K562 (cell line): ENCODE results near the gene CUEDC2. TPM values are rescaled to one million over a fixed set of nuclear protein-coding genes. Genes with fewer than 3 reads are reported as not detected.

Experiments
- ATF3 ChIP-seq, 2 experiments: fragments of 450-650 bp in 1 of 2; sonication (generic) in 1 of 2; formaldehyde crosslinking in 1 of 2; IDR thresholded peaks in 1 of 2; conservative IDR thresholded peaks in 1 of 2; 2 replicates each; pipeline versions ENCODE4 v1.6.1 to v1.8.1; 2016 to 2023; ENCODE audit warnings: mild to moderate bottlenecking in 2 of 2, moderate library complexity in 2 of 2, inconsistent platforms in 1 of 2, missing genetic modification reagents in 1 of 2
- BCOR ChIP-seq: fragments of 450-650 bp; IDR thresholded peaks from 2 replicates; pipeline ENCODE4 v1.6.1; 2016
- FOSL1 ChIP-seq: fragments of 200-800 bp; sonication (Bioruptor generic); conservative IDR thresholded peaks from 2 replicates; pipeline ENCODE4 v1.6.1; 2016; ENCODE audit warnings: missing genetic modification characterization, missing compliant biosample characterization
- MEF2D ChIP-seq: conservative IDR thresholded peaks from 2 replicates; pipeline ENCODE4 v1.6.1; 2016; ENCODE audit warnings: low read depth, missing genetic modification characterization, missing compliant biosample characterization
- RBM14 ChIP-seq: fragments of 200-400 bp; formaldehyde crosslinking; IDR thresholded peaks from 2 replicates; pipeline ENCODE4 v1.6.1; 2018; ENCODE audit warnings: low read depth, mild to moderate bottlenecking, low read length, moderate library complexity, borderline replicate concordance; ENCODE audit not compliant: insufficient read depth
- SMARCA4 ChIP-seq: fragments of 450-650 bp; IDR thresholded peaks from 2 replicates; pipeline ENCODE4 v1.6.1; 2016
- SMARCA5 ChIP-seq: fragments of 450-650 bp; IDR thresholded peaks from 2 replicates; pipeline ENCODE4 v1.6.1; 2016
- SMARCE1 ChIP-seq: fragments of 450-650 bp; IDR thresholded peaks from 2 replicates; pipeline ENCODE4 v1.7.1; 2016; ENCODE audit warnings: mild to moderate bottlenecking
- SMC3 ChIP-seq: conservative IDR thresholded peaks from 2 replicates; pipeline ENCODE4 v1.6.1; 2011; ENCODE audit warnings: low read depth, low read length, improper control_type of control experiment; ENCODE audit not compliant: insufficient read depth
- YY1 ChIP-seq, 3 experiments: IDR thresholded peaks; 2 replicates each; pipeline ENCODE4 v1.6.1; 2011; ENCODE audit warnings: low read length in 2 of 3, mild to moderate bottlenecking in 2 of 3, moderate library complexity in 2 of 3, borderline replicate concordance in 1 of 3, control low read depth in 1 of 3, low read depth in 1 of 3; ENCODE audit not compliant: insufficient read depth in 3 of 3, insufficient replicate concordance in 2 of 3, control insufficient read depth in 1 of 3, insufficient read length in 1 of 3; ENCODE audit errors: extremely low read depth in 1 of 3
- ZFX ChIP-seq: sonication (generic); formaldehyde crosslinking; IDR thresholded peaks from 2 replicates; pipeline ENCODE4 v1.8.0; 2022; ENCODE audit warnings: mild to moderate bottlenecking, missing genetic modification reagents, moderate library complexity
- ZNF324 ChIP-seq: fragments of 250-450 bp; sonication (Bioruptor Pico); IDR thresholded peaks from 2 replicates; pipeline ENCODE4 v1.4.0; 2020; ENCODE audit warnings: mild to moderate bottlenecking
- ZNF584 ChIP-seq: fragments of 200-800 bp; sonication (Bioruptor generic); IDR thresholded peaks from 2 replicates; pipeline ENCODE4 v1.6.1; 2016; ENCODE audit warnings: low read depth, mild to moderate bottlenecking, missing genetic modification characterization, missing compliant biosample characterization
- ZNF79 ChIP-seq: fragments of 250-450 bp; sonication (Bioruptor Pico); IDR thresholded peaks from 2 replicates; pipeline ENCODE4 v1.4.0; 2020; ENCODE audit warnings: low read depth, mild to moderate bottlenecking, moderate library complexity
- polyA plus RNA-seq, 8 experiments: library from polyadenylated mRNA; depleted of rRNA in 4 of 8; stranded (reverse) in 5 of 8; unstranded in 3 of 8; fragments of >200 nt; fragmentation: Nextera tagmentation in 2 of 8; fragmentation: Illumina TruSeq in 1 of 8; extraction: Ambion mirVana in 2 of 8; extraction: Trizol in 1 of 8; gene quantifications; 2 replicates each; pipeline versions ENCODE4 v1.2.1 to v1.2.3, GENCODE V29; 2011 to 2014; ENCODE audit warnings: inconsistent platforms in 1 of 8, missing spikeins in 1 of 8
- total RNA-seq, 7 experiments: library from RNA; depleted of rRNA in 6 of 7; stranded (reverse); fragments of >200 nt in 6 of 7; fragmentation: Illumina TruSeq in 2 of 7; extraction: Trizol in 2 of 7; gene quantifications; 2 replicates each; pipeline versions ENCODE4 v1.2.1 to v1.2.3, GENCODE V29; 2011 to 2021; ENCODE audit warnings: low replicate concordance in 1 of 7
- TF ChIP-seq, protein P1 (sequence below): fragments of 450-650 bp; IDR thresholded peaks from 2 replicates; pipeline ENCODE4 v1.6.1; 2018; ENCODE audit not compliant: partially characterized antibody
- TF ChIP-seq, protein P2 (sequence below): fragments of 250-450 bp; sonication (Bioruptor Pico); IDR thresholded peaks from 2 replicates; pipeline ENCODE4 v1.8.0; 2022; ENCODE audit warnings: moderate library complexity, mild to moderate bottlenecking, inconsistent platforms
- TF ChIP-seq, protein P3 (sequence below): fragments of 250-450 bp; sonication (Bioruptor Pico); IDR thresholded peaks from 2 replicates; pipeline ENCODE4 v1.5.0; 2020; ENCODE audit warnings: mild to moderate bottlenecking, borderline replicate concordance

CUEDC2 gene
- total and polyA plus RNA-seq, 9 of the 15 experiments (the other 6 are each of a cell fraction or from before 2014, with no cell fraction given): 8.5 to 48.9 (median 27.4) TPM

- TF ChIP-seq, protein P1, sequence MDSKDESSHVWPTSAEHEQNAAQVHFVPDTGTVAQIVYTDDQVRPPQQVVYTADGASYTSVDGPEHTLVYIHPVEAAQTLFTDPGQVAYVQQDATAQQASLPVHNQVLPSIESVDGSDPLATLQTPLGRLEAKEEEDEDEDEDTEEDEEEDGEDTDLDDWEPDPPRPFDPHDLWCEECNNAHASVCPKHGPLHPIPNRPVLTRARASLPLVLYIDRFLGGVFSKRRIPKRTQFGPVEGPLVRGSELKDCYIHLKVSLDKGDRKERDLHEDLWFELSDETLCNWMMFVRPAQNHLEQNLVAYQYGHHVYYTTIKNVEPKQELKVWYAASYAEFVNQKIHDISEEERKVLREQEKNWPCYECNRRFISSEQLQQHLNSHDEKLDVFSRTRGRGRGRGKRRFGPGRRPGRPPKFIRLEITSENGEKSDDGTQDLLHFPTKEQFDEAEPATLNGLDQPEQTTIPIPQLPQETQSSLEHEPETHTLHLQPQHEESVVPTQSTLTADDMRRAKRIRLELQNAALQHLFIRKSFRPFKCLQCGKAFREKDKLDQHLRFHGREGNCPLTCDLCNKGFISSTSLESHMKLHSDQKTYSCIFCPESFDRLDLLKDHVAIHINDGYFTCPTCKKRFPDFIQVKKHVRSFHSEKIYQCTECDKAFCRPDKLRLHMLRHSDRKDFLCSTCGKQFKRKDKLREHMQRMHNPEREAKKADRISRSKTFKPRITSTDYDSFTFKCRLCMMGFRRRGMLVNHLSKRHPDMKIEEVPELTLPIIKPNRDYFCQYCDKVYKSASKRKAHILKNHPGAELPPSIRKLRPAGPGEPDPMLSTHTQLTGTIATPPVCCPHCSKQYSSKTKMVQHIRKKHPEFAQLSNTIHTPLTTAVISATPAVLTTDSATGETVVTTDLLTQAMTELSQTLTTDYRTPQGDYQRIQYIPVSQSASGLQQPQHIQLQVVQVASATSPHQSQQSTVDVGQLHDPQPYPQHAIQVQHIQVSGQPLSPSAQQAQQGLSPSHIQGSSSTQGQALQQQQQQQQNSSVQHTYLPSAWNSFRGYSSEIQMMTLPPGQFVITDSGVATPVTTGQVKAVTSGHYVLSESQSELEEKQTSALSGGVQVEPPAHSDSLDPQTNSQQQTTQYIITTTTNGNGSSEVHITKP: peak; percentile 73
- 0 out of 2 replicates have a peak, but pooled peaks have one; percentile 39 for TF ChIP-seq SMARCA4
- no peak for TF ChIP-seq ZNF79 (CRISPR knock-in tag)
- TF ChIP-seq, protein P2, sequence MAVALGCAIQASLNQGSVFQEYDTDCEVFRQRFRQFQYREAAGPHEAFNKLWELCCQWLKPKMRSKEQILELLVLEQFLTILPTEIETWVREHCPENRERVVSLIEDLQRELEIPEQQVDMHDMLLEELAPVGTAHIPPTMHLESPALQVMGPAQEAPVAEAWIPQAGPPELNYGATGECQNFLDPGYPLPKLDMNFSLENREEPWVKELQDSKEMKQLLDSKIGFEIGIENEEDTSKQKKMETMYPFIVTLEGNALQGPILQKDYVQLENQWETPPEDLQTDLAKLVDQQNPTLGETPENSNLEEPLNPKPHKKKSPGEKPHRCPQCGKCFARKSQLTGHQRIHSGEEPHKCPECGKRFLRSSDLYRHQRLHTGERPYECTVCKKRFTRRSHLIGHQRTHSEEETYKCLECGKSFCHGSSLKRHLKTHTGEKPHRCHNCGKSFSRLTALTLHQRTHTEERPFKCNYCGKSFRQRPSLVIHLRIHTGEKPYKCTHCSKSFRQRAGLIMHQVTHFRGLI (CRISPR knock-in tag): no peak
- peak in 1 of 3 experiments; percentile 24 for TF ChIP-seq YY1 (IDR thresholded peaks at IDR 0.05; ENCODE audit: borderline replicate concordance in 1 of 3, control insufficient read depth in 1 of 3, extremely low read depth in 1 of 3, insufficient read depth in 3 of 3, insufficient read length in 1 of 3, insufficient replicate concordance in 2 of 3, low read depth in 1 of 3, low read length in 2 of 3)
- peak; percentile 99 for TF ChIP-seq ATF3 (IDR thresholded peaks at IDR 0.05)
- peak; percentile 89 for TF ChIP-seq ATF3 (CRISPR knock-in tag; conservative IDR thresholded peaks at IDR 0.05)
- TF ChIP-seq SMC3: no peak
- TF ChIP-seq BCOR: peak; percentile 90
- TF ChIP-seq RBM14: no peak
- TF ChIP-seq MEF2D (tag): 0 out of 2 replicates have a peak, but pooled peaks have one; percentile 38
- peak; percentile 66; the same call in 1 of the 2 replicates for TF ChIP-seq SMARCE1
- TF ChIP-seq, protein P3, sequence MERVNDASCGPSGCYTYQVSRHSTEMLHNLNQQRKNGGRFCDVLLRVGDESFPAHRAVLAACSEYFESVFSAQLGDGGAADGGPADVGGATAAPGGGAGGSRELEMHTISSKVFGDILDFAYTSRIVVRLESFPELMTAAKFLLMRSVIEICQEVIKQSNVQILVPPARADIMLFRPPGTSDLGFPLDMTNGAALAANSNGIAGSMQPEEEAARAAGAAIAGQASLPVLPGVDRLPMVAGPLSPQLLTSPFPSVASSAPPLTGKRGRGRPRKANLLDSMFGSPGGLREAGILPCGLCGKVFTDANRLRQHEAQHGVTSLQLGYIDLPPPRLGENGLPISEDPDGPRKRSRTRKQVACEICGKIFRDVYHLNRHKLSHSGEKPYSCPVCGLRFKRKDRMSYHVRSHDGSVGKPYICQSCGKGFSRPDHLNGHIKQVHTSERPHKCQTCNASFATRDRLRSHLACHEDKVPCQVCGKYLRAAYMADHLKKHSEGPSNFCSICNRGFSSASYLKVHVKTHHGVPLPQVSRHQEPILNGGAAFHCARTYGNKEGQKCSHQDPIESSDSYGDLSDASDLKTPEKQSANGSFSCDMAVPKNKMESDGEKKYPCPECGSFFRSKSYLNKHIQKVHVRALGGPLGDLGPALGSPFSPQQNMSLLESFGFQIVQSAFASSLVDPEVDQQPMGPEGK (CRISPR knock-in tag): no peak
- TF ChIP-seq FOSL1 (tag): peak; percentile 90
- peak; percentile 24; the same call in 1 of the 2 replicates for TF ChIP-seq ZFX
- TF ChIP-seq SMARCA5: peak; percentile 80; the same call in 1 of the 2 replicates
- TF ChIP-seq ZNF324: no peak
- peak; percentile 66; the same call in 1 of the 2 replicates for TF ChIP-seq ZNF584 (CRISPR knock-in tag)
Measured at GRCh38 chr10:102452672-102453340, 20.4 kb upstream of the CUEDC2 start (continued).
